NT2/D1 (cell line): ENCODE measurements around the gene TNKS2.

ENCODE experiments used
- SUZ12 ChIP-seq: IDR thresholded peaks from 2 replicates; pipeline ENCODE4 v1.6.1; 2011; ENCODE audit not compliant: insufficient read length, insufficient read depth; ENCODE audit errors: extremely low read depth
- YY1 ChIP-seq: IDR thresholded peaks from 2 replicates; pipeline ENCODE4 v1.6.1; 2011; ENCODE audit not compliant: insufficient read length, insufficient read depth
- ZNF274 ChIP-seq: IDR thresholded peaks from 2 replicates; pipeline ENCODE4 v1.6.1; 2011; ENCODE audit warnings: mild to moderate bottlenecking, low read depth, low read length

DNA sequence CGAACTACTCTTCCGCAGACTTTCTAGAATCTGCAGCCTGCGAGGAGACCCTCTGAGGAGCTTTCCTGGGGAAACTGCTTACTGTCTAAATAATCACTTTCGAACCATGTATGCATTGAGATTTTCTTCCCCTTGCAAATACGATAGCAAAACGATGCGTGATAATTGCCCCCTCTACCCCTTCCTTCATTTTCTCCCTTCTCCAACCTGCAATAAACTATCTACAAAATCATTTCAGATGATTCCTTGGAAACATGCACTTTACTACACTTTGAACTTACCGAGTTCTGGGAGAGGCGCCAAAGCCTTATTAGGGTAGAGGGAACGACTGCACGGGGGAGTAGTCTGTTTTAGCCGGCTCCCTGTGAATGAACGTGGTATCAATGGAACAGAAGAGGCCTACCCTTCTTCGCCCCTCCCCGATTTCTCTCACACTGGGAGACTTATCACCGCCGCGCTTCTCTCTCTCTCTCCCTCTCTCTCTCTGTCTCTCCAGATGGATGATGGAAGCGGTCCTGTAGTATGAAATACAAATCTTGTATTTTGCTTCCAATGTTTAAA lies 111.0 kb downstream of the TNKS2 start, which contains the start of gene FGFBP3:
- TF ChIP-seq ZNF274 (no peak), YY1 (no peak), SUZ12 (no peak)
